DND-41 (cell line): ENCODE results near the gene GNLY.

Experiments
- ATAC-seq: fragments of 200-7000 bp; cut with Tn5 transposase; 3 replicates; pipeline ENCODE4 v1.9.1; 2021; ENCODE audit warnings: low read depth; ENCODE audit not compliant: insufficient read depth
- DNase-seq: peaks from one replicate; pipeline ENCODE4 v3.0.0-alpha.2; 2020
- H2AFZ ChIP-seq: 2 replicates; pipeline ENCODE4 v1.6.0; 2012; ENCODE audit warnings: low read depth, low read length
- H3K27ac ChIP-seq: 2 replicates; pipeline ENCODE4 v1.5.1; 2012; ENCODE audit warnings: low read length, inconsistent platforms
- H3K27me3 ChIP-seq: fragments of 200-600 bp; sonication (generic); 2 replicates; pipeline ENCODE4 v1.6.0; 2012; ENCODE audit warnings: low read length, mild to moderate bottlenecking, inconsistent platforms; ENCODE audit not compliant: insufficient read depth, poor library complexity
- H3K36me3 ChIP-seq: 2 replicates; pipeline ENCODE4 v1.5.1; 2012; ENCODE audit warnings: low read length, inconsistent platforms; ENCODE audit not compliant: insufficient read depth
- H3K4me1 ChIP-seq: 2 replicates; pipeline ENCODE4 v1.5.1; 2012; ENCODE audit warnings: mild to moderate bottlenecking, low read length; ENCODE audit not compliant: insufficient read depth
- H3K4me2 ChIP-seq: 2 replicates; pipeline ENCODE4 v1.6.0; 2012; ENCODE audit warnings: mild to moderate bottlenecking, moderate library complexity, low read length, inconsistent platforms; ENCODE audit not compliant: insufficient read depth
- H3K4me3 ChIP-seq, 2 experiments: fragments of 200-600 bp in 1 of 2; shearing (Covaris generic) in 1 of 2; 2 replicates each; pipeline ENCODE4 v1.5.1; 2012 to 2016; ENCODE audit warnings: inconsistent platforms in 2 of 2, low read length in 2 of 2, mild to moderate bottlenecking in 2 of 2, low read depth in 1 of 2, moderate library complexity in 1 of 2
- H3K79me2 ChIP-seq: 2 replicates; pipeline ENCODE4 v1.6.0; 2012; ENCODE audit warnings: low read length, inconsistent platforms; ENCODE audit not compliant: insufficient read depth
- H3K9ac ChIP-seq: 2 replicates; pipeline ENCODE4 v1.6.0; 2012; ENCODE audit warnings: low read depth, mild to moderate bottlenecking, inconsistent platforms, low read length, moderate library complexity
- H3K9me3 ChIP-seq: 2 replicates; pipeline ENCODE4 v1.5.1; 2012; ENCODE audit warnings: low read length, moderate library complexity, mild to moderate bottlenecking, inconsistent platforms; ENCODE audit not compliant: insufficient read depth, severe bottlenecking
- H4K20me1 ChIP-seq: 2 replicates; pipeline ENCODE4 v1.6.0; 2012; ENCODE audit warnings: low read length; ENCODE audit not compliant: insufficient read depth
- EZH2 ChIP-seq: IDR thresholded peaks from 3 replicates; pipeline ENCODE4 v1.6.1; 2012; ENCODE audit warnings: borderline replicate concordance, low read depth, mild to moderate bottlenecking, moderate library complexity, low read length, inconsistent platforms; ENCODE audit not compliant: severe bottlenecking
- TF ChIP-seq, protein P1 (sequence below): IDR thresholded peaks from 2 replicates; pipeline ENCODE4 v1.5.1; 2012; ENCODE audit warnings: borderline replicate concordance, low read length, moderate library complexity, mild to moderate bottlenecking; ENCODE audit not compliant: poor library complexity, severe bottlenecking; ENCODE audit errors: extremely low read depth

Gene GNLY

DNA sequence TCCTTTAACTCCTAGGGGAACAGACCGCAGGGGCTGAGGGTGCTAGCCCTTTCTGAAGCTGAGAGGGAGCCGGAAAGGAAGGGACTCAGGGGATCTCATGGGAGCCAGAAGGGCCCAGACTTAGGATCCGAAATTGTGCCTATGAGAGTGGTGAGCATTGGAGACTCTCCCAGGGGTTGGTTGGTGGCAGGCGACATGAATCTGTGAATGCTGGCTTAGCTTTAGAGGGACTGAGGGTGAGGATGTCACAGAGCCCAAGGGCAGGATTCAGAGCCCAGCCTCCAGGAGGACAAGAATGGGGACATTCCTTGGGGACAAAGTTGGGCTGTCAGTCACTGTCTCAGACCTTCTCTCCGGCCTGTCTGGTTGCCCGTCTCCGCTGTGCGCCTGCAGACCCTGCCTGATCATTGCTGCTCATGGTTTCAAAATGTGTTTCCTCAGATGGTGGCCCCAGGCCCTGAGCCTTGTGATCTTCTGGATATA lies 17.5 kb downstream of the GNLY start:
- H3K79me2 ChIP-seq: no peaks in the 10 kb centered on the region
- no peak overlapping the region for H2AFZ ChIP-seq
- peaks cover 19% of the 10 kb centered on the region for H3K4me1 ChIP-seq
- DNase-seq (no peak), ATAC-seq (no peak)
- no peak for TF ChIP-seq EZH2
- TF ChIP-seq, protein P1, sequence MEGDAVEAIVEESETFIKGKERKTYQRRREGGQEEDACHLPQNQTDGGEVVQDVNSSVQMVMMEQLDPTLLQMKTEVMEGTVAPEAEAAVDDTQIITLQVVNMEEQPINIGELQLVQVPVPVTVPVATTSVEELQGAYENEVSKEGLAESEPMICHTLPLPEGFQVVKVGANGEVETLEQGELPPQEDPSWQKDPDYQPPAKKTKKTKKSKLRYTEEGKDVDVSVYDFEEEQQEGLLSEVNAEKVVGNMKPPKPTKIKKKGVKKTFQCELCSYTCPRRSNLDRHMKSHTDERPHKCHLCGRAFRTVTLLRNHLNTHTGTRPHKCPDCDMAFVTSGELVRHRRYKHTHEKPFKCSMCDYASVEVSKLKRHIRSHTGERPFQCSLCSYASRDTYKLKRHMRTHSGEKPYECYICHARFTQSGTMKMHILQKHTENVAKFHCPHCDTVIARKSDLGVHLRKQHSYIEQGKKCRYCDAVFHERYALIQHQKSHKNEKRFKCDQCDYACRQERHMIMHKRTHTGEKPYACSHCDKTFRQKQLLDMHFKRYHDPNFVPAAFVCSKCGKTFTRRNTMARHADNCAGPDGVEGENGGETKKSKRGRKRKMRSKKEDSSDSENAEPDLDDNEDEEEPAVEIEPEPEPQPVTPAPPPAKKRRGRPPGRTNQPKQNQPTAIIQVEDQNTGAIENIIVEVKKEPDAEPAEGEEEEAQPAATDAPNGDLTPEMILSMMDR: no peak
- H3K4me3 ChIP-seq: no peak overlapping the region
- no peak overlapping the region for H3K4me2 ChIP-seq
- H4K20me1 ChIP-seq: no peaks in the 10 kb centered on the region
- no peak overlapping the region for H3K27ac ChIP-seq
- no peak overlapping the region for H3K9ac ChIP-seq
- no peaks in the 10 kb centered on the region for H3K36me3 ChIP-seq
- H3K27me3 ChIP-seq: peaks cover 4% of the 10 kb centered on the region
- no peaks in the 10 kb centered on the region for H3K9me3 ChIP-seq

DNA sequence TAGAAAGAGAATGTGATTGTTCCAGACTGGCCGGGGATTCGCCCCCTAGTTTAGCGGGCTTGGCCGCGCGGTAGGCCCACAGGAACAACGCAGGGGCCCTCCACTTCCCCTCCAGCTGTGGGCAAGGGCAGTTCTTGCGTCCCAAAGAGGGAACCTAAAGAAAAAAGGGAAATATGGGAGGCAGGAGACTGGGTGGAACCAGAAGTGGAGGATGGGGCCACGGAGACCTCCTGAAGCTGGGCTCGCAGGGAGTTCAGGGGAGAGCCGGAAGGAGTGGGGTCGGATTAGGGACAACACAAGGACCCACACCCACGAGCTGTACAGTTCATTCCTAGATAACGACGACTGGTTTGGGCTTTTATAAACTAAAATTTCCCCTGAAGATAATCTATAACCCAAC lies 18.2 kb downstream of the GNLY start:
- Histone ChIP-seq H3K4me2 (no peak overlapping the region), H3K79me2 (no peaks in the 10 kb centered on the region), H3K4me1 (peaks cover 12% of the 10 kb centered on the region), H3K9me3 (no peaks in the 10 kb centered on the region), H3K27me3 (peaks cover 5% of the 10 kb centered on the region), H3K27ac (no peak overlapping the region), H4K20me1 (no peaks in the 10 kb centered on the region), H2AFZ (no peak overlapping the region), H3K9ac (no peak overlapping the region), H3K36me3 (no peaks in the 10 kb centered on the region), H3K4me3 (no peak overlapping the region)
- TF ChIP-seq EZH2: no peak
- TF ChIP-seq, protein P1: no peak
- DNase-seq (no peak), ATAC-seq (no peak)

DNA sequence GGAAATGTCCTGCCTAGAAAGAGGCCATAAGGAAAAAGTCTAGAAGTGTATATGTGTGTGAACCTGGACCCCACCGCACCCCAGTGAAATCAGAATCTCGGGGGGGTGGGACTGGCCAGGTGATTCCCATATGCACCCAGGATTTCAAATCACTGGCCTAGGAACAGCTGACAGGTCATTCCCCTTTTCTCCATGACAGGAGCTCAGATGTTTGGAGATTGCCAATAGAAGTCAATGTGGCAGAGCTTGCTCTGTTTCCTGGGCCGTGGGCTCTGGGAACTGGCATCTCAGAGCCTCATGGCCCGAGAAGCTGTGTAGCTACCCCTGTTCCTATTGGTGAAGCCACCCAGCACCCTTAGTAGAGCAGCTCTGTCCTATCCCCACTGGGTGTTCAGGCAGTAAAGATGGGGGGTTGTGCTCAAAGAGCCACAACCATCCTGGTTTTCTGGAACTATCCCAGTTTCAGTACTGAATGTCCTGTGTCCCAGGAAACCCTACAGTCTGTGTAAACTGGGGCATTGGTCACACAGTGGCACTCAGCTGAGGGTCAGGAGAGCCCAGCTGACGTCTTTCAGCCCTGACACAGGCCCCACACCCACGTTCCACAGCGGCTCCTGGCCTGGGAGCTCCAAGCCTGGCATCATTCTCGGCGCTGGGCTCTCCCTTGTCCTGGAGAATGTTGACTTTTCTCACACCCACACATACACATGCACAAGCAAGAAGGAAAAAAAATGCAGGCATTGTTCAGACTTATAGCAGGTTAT lies 18.9 kb downstream of the GNLY start:
- Histone ChIP-seq H3K27me3 (peaks cover 7% of the 10 kb centered on the region), H2AFZ (no peak overlapping the region), H3K27ac (no peak overlapping the region), H3K4me2 (no peak overlapping the region), H3K79me2 (no peaks in the 10 kb centered on the region), H3K36me3 (no peaks in the 10 kb centered on the region), H3K9ac (no peak overlapping the region), H3K9me3 (no peaks in the 10 kb centered on the region), H3K4me3 (no peak overlapping the region), H3K4me1 (peaks cover 10% of the 10 kb centered on the region), H4K20me1 (no peaks in the 10 kb centered on the region)
- TF ChIP-seq, protein P1: no peak
- no peak for TF ChIP-seq EZH2
- ATAC-seq (no peak), DNase-seq (no peak)
